Hepatocyte (in vitro differentiated cells): Measurements from ENCODE around the gene DNM3.

ENCODE experiments used
- EZH2 ChIP-seq: fragments of 200-600 bp; sonication (generic); IDR thresholded peaks from 2 replicates; pipeline ENCODE4 v1.6.1; 2016; ENCODE audit warnings: antibody characterized with exemption, mild to moderate bottlenecking, borderline replicate concordance
- EZH2phosphoT487 ChIP-seq: fragments of 200-600 bp; sonication (generic); IDR thresholded peaks from one replicate; pipeline ENCODE4 v1.6.1; 2018; ENCODE audit warnings: antibody characterized with exemption, mild to moderate bottlenecking, low read depth, moderate library complexity; ENCODE audit not compliant: unreplicated experiment, severe bottlenecking
- TF ChIP-seq, protein P1 (sequence below): fragments of 200-600 bp; sonication (generic); IDR thresholded peaks from 2 replicates; pipeline ENCODE4 v1.5.1; 2016; ENCODE audit warnings: antibody characterized with exemption, mild to moderate bottlenecking; ENCODE audit not compliant: poor library complexity

DNA sequence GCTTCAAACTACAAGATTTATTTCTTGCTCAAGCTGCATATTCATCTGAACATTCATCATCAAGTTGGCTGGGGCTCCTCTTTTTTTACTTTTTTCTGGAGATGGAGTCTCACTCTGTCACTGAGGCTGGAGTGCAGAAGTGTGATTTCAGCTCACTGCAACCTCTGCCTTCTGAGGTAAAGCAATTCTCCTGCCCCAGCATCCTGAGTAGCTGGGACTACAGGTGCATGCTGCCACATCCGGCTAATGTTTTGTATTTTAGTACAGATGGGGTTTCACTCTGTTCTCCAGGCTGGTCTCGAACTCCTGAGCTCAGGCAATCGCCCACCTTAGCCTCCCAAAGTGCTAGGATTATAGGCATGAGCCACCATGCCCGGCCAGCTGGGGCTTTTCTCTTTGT is 490.9 kb downstream of the DNM3 start:
- TF ChIP-seq, protein P1, sequence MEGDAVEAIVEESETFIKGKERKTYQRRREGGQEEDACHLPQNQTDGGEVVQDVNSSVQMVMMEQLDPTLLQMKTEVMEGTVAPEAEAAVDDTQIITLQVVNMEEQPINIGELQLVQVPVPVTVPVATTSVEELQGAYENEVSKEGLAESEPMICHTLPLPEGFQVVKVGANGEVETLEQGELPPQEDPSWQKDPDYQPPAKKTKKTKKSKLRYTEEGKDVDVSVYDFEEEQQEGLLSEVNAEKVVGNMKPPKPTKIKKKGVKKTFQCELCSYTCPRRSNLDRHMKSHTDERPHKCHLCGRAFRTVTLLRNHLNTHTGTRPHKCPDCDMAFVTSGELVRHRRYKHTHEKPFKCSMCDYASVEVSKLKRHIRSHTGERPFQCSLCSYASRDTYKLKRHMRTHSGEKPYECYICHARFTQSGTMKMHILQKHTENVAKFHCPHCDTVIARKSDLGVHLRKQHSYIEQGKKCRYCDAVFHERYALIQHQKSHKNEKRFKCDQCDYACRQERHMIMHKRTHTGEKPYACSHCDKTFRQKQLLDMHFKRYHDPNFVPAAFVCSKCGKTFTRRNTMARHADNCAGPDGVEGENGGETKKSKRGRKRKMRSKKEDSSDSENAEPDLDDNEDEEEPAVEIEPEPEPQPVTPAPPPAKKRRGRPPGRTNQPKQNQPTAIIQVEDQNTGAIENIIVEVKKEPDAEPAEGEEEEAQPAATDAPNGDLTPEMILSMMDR, result no peak
- no peak for TF ChIP-seq EZH2
- no peak for TF ChIP-seq EZH2phosphoT487
